Suppressor macrophage treated with lipopolysaccharide for 1 hour (primary cell): ENCODE measurements around the gene TCFL5.
"Not testable (repeated sequence)": the region's sequence is repeated elsewhere in the genome, so short reads cannot be mapped to it uniquely, and the experiment has no call there.

Experiments
- DNase-seq, 3 donors: peaks; one replicate each; pipeline ENCODE4 v3.0.0-alpha.2; 2020 to 2022

The TCFL5 gene

DNA sequence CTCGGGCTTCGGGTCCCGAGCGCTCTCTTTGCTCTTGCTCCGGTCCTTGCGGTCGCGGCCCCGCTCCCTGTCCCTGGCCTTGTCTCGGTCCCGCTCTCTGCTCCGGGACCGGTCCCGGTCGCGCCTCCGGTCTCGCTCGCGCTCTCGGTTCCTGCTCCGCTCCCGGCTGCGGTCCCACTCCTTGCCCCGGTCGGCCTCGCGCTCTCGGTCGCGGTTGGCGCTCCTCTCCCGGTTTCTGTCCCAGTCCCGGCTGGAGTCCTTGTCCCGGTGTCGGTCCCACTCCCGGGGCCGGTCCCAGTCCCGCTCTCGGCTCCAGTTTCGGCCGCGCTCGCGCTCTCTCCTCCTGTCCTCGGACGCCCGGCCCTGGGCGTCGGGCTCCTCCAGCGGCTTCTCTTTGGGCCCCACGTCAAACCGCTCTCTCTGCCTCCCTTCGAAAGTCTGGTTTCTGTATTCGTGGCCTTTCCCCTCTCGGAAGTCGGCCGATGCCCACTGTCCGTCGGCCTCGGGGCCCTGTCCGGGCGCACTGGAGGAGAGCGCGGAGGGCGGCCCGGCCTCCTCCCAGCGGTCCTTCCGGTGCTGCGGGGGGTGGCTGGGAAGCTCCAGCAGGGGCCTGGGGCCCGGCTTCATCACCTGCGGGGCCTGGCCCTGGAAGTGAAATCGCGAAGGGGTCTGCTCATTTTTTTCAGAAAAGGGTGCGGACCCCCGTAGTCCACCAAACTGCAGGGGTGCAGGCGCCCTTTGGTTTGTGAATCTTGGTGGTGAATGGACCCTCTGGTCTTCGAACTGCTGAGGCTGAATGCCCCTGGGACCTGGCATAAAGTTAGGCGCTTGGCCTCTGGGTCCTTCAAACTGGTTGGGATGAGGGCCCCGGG lies 17.9 kb upstream of the TCFL5 start:
- DNase-seq = no peak

DNA sequence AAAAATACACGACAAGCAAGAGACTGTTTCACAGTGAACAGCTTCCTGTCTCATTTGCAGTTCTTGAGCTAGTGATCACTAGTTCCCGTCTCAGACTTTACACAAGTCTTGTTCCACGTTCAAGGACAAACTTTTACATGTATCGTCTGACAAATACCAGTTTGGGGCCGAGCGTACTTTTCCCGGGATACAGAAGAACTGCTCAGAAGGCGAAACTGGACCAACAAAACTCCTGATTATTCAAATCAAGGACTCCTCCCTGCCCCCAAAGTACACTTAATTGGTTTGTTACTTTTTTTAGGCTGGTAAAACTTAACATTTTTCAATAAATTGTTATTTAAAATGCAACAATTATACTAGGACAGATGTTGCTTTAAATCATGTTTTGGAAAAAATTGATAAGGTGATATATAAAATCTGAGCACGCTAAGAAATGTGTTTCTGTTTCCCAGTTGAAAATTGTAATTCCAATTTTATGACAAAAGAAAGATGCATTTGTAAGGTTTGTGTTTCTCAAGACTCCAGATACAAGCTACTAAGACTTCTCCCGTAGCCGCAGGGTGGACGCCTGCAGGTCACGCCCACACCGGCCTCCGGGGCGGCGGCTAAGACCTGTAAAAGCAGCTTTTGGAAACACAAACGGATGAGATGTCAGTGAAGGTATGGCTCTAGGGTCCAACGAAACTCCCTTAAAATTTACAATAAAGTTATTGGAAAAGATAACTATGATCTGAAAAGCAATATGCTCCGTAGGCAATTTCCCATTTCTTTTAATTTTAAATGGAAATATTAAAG lies 16.8 kb upstream of the TCFL5 start:
- DNase-seq = no peak

DNA sequence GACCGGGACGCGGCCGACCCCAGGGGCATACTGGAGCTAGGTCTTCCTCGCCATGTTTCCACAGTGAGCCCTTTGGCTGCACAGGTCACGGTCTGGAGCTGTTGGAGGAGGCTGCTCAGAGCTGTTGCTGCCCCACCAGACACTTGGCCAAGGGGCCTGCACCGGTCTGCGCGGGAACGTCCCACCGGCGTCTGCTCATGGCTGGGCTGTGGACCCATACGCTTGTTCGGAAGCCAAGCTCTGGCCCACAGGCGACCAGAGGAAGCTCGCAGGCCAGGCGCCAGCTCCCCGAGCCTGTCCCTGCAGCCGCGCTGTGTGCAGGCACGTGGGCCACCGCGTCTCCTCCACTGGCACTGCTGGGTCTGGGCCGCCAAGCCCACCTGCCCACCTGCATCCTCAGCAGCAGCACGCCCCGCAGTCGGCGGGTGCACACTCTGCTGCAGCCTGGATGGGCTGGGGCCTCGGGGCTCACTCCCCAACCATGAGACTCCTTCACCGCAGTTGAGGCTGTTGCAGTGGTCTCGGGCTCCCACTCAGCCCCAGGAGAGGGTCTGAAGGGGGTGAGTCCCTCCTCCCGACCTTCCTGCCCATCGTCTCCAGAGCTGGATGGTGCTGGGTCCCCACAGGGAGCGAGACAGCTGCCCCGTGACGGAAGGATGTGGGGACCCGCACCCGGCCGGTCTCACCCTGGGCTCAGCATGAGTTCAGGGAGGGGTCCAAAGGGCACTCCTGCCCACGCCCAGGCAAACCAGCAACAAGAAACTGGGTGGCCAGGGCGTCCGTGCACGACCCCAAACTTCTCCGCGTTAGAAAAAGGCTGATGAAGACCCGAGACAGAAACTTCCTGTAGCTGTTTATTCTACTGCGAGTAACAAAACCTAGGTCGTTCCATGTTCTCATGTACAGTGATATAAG lies 15.5 kb upstream of the TCFL5 start:
- DNase-seq = no peak

DNA sequence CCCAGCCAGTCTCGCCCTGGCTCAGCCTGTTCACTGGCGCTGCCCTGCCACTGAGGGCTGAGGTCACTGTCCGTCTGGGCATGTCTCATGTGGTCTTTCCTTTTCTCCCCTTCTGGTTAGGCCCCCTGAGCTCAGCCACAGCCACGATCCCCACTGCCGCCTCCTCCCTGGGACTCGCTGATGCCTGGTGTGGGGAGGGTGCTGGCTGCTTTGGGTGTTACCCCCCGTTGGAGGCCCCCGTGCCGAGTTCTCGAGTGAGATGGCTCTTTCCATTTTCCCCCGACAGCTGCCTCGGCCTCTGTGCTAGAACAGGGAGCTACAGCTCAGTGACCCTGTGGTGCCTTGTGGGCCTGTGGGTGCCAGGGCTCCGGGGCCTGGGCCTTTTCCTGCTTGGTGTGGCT lies 14.9 kb upstream of the TCFL5 start:
- no peak for DNase-seq

DNA sequence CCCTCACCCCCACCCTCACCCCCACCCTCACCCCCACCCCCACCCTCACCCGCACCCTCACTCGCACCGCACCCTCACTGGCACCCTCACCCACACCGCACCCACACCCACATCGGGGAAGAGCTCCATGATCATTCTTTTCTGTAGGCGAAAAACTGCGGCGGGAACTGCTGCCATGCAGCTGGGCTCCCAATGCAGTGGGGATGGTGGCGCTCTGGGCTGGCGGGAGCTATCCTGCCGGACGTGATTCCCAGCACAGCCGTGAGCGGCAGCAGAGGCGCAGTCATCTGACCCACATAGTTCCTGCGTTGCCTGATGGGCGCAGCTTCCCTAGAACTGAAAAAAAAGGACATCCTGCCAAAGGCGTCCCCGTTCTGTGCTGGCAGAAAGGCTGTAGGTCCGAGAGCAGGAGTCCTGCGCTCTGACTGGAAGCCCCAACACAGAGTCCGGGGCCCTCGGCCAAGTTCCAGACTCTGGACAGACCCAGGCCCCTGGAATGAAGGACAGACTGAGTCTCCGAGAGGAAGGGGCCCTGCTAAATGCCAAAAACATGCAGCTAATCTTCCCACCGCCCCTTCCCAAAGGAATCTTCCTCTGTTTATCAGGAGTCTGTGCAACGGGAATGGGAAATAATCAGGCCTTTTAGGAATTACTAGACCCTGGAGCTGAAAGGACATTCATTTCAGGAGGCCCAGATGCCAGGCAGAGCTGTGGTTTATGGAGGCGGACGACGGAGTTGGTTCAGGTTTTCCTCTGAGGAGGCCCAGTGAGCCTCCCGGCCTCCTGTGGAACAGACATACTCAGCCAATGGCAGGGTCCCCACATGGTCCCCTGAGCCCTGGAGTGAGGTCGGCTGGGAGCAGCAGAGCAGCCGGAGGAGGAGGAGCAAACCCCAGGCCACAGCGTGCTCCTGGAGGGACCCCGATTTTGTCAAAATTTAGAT lies 14.1 kb upstream of the TCFL5 start:
- DNase-seq = peak; percentile 42 to 52 (median 42)

DNA sequence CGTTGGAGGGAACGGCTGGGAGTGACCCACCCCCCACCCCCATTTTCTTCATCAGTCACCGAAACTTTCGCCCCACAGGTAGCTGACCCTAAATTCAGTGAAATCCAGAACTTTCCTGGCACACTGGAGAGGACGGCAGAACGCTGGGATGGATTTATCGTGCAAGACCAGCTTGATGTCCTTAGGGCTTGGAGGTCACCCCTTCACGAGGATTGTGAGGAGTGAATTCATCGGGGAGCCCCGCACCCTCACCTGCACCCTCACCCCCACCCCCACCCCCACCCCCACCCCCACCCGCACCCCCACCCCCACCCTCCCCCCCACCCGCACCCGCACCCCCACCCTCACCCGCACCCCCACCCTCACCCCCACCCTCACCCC lies 13.3 kb upstream of the TCFL5 start:
- no peak for DNase-seq

DNA sequence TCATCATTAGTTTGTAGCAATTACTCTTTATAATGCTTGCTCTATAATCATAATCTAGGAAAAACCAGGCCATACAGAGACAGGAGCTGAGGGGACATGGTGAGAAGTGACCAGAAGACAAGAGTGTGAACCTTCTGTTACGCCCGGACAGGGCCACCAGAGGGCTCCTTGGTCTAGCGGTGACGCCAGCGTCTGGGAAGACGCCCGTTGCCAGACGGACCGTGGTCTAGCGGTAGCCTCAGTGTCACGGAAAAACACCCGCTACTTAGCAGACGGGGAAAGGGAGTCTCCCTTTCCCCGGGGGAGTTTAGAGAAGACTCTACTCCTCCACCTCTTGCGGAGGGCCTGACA lies 12.0 kb upstream of the TCFL5 start:
- peak; percentile 69 to 74 (median 70) for DNase-seq

DNA sequence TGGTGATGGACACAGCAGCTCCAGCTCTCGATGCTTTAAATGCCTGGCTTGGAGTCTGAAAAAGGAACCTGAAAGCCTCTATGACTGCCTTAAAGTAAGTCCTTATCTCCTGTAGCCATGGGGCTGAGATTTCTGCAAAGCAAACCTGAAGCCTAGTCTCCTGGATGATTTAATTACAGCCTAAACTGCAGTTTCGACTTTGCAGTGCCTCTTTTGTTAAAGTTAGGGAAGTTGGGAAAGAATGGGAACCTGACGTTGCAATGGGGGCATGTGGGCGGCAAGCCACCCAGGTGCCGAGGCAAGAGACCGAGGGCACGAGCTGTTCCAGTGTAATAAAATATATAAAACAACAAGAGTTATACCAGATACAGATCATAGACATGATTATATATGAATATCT lies 11.7 kb upstream of the TCFL5 start:
- DNase-seq = peak in 1 of 3 donors; percentile 28

DNA sequence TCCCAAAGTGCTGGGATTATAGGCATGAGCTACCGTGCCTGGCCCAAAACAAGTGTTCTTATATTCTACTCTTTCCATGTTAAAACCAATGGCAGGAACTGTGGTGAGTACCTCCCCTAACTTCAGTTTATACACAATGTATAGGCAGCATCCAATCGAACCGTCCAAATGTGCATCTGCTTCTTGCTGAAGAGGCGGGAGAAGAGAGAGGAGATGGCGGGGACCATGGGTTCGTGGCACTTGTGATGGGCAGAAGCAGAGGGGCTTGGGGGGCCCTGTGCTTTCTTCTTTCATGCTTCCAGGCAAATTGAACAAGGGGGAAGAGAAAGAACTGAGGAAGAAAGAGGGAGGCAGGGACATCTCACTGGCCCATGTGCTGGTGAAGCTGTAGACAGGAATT lies 11.2 kb upstream of the TCFL5 start:
- DNase-seq = no peak

DNA sequence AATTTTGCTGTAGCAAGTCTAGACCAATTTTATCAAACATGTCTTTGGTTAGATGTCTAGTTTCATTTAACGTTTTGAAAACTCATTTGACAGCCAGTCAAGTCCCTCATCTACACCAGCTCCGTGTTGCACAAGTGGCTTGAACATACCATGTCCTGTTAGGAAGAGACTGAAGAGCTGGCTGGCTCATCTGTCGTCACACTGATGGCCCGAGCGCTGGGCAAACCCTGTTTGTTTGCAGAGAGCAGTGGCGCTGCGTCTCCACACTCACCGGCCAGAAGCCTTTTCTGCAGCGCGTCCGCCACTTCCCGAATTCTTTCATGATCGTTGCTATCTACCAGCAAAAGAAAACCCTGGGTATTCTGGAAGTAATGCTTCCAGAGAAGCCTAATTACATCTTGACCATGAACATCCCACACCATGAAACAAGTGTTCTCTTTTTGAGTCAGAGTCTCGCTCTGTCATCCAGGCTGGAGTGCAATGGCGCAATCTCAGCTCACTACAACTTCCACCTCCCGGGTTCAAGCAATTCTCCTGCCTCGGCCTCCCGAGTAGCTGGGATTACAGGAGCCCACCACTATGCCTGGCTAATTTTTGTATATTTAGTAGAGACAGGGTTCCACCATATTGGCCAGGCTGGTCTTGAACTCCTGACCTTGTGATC lies 10.7 kb upstream of the TCFL5 start:
- peak; percentile 31 to 50 (median 47) for DNase-seq

DNA sequence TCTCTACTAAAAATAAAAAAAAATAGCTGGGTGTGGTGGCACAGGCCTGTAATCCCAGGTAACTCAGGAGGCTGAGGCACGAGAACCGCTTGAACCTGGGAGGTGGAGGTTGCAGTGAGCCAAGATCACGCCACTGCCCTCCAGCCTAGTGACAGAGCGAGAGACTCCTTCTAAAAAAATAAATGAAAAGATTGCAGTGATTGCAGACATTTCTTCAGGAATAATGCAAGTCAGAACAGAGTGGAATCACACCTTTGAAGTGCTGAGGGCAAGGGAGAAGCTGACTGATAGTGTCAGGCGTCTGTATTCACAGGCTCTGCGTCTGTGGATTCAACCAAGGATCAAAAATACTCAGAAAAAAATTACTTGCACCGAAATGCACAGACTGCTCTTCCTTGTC lies 2.6 kb upstream of the TCFL5 start:
- no peak for DNase-seq

DNA sequence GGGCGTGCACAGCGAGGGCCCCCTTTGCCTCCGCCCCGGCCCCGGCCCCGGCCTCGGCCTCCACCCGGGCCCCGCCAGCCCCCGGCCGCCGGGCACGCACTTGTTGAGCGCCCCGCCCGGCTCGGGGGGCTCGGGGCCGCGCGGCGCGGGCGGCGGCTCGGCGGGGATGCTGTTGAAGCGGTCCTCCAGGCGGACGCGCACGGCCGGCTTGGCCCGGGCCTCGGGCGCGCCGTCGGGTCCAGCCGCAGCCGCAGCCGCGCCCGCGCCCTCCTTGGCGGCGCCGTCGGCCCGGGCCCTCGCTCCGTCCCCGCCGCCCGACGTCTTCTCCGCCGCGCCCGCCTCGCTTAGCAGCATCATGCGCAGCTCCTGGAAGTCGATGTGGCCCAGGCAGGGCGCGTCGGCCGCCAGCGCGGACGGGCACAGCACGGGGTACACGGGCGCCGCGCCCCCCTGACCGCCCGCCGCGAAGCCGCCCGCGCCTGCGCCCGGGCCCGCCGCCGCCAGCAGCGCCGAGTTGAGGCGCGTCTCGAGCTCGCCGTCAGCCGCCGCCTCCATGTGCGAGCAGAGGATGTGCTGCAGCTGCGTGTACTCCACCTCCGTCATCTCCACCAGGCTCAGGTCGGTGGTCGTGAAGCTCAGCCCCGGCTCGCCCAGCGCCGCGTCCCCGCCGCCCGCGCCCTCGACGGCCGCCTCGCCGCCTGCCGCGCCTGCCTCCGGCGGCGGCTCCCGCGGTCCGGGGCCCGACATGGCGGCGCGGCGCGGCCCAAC lies 514 bp downstream of the TCFL5 start:
- DNase-seq = peak; percentile 27 to 54 (median 40)

DNA sequence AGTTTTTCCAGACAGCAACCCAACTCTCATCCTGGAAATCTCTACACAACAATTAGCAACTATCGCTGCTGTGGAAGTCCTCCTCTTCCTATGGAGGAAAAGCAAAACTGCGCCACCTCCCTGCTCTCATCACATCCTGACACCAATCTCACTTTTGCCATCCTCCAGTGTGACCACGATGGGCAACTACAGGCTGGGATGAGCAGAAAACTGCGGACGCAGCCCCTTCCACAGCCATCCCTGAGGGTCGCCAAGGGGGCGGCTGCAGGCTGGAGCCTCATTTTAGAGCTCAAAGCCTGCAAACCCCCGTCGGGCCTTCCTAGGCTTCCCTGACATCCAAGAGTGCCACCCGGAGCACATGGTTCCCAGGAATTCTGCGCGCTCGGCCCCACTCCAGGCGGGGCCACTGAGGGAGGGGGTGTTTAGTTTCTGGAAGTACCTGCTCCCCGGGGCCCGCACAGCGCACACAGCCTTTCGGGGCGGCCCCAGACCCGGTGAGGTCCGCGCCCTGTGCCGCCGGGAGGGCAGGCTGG lies 1.2 kb downstream of the TCFL5 start:
- no peak for DNase-seq

DNA sequence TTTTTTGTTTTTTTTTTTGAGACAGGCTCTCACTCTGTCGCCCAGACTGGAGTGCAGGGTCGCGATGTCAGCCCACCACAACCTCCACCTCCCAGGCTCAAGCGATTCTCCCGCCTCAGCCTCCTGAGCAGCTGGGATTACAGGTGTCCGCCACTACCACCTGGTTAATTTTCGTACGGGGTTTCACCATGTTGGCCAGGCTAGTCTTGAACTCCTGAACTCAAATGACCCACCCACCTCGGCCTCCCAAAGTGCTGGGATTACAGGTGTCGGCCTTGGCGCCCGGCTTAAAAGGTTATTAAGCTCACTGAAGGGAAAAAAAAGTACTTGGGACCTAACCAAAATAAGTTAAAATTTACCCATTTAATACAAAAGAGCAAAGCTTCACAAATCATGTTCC lies 1.9 kb downstream of the TCFL5 start:
- DNase-seq = no peak

DNA sequence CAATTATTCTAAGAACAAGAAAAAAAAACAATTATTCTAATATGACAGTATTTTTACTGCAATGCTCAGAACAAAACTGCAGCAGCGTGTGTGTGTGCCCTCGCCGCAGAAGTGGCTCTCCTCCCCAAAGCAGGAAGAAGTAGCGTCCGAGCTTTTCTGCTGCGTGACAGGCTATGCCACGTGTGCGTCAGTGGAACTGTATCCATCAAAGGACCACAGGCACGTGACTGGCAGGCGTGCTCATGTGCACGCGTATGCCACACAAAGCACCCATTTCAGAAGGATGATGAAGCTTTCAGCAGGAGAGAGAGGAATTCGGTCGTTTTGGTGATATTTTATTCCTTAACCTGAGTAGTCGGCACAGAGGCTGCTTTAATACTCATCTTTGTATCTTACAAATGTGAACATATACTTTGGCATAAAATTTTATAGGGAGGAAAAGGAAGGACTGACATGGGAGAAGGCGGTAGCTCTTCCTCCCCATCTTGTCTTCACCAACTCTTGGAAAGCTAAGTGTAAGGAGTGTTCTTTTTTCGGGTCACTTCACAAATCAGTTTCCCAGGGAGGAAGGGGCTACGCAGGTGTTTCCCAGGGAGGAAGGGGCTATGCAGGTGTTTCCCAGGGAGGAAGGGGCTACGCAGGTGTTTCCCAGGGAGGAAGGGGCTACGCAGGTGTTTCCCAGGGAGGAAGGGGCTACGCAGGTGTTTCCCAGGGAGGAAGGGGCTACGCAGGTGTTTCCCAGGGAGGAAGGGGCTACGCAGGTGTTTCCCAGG lies 3.4 kb downstream of the TCFL5 start:
- peak in 1 of 3 donors; percentile 17 for DNase-seq

DNA sequence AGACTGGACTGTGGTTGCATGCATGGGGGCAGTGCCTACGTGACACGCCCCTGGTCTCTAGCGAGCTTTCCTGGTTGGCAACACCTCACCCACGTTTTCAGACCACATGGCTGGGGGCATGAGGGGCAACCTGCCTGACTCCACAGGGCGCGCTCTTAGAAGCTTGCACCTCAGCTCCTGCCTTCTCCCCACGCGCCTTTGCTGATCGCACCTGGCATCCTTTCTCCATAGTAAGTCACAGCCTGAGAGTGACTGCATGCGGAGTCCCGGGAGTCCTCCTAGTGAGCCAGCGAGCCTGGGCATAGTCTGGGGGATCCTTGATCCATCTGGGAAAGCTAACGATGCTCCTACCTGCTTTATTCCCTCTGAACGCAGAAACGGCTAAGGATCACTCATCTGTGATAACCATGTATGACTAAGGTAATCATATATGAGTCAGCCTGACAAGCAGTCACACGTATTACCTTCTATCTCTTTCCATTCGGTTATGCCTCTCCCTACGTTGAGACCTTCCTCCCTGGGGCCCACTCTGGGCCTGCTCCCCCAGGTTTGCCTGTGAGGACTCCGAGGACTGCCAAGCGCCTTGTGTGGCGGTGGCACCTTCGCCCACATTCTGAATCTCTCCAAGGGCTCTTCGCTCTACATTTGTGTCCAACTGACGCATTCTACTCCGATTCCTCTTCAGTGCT lies 4.5 kb downstream of the TCFL5 start:
- no peak for DNase-seq

DNA sequence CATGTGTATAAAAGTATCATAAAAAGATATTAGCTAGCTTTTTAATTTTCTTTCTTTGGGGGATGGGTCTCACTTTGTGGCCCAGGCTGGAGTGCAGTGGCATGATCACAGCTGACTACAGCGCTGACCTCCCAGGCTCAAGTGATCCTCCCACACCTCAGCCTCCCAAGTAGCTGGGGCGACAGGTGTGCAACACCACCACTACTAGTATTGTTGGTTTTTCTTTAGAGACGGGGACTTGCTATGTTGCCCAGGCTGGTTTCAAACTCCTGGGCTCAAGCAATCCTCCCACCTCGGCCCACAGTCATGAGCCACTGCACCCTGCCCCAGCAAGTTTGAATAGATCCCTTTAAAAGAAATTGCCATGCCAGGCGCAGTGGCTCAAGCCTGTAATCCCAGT lies 6.5 kb downstream of the TCFL5 start:
- no peak for DNase-seq

DNA sequence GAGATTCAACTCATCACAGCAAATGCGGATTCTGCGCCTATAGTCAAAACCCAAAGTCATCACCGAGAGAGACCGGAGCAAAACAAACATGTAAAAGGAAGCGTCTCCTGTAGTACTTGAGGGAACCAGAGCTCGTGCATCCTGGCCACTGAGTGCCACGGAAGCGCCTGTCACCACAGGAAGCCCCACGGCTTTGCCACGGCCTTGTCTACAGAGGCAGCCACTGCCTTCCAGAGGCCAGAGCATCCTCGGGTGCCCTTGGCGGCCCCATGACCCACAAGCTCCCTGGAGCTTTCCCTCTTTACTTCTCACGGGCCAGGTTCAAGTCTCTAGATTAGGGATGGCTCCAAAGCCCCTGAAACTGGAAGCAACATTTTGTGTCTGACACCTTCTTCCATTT lies 7.5 kb downstream of the TCFL5 start:
- no peak for DNase-seq

DNA sequence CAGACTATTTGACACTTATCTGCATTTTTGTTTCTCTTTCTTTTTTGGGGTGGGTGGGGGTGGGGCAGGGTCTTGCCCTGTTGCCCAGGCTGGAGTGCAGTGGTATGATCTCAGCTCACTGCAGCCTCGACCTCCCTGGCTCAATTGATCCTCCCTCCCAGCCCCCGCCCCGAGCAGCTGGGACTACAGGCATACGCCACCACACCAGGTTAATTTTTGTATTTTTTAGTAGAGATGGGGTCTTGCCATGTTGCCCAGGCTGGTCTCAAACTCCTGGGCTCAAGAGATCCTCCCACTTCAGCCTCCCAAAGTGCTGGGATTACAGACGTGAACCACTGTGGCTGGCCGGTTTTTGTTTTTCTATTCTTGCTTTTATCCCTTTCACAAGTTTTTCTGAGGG lies 8.3 kb downstream of the TCFL5 start:
- DNase-seq = not testable (repeated sequence)
